RCC 7860 (cell line): Measurements from ENCODE around the gene VPS29.

Experiments
- DNase-seq: peaks from one replicate; pipeline ENCODE4 v3.0.0-alpha.2; 2015; ENCODE audit warnings: low spot score
- FAIRE-seq: peaks from 2 replicates; lab custom pipeline; 2012; peaks lifted over from hg19 to GRCh38; lab: Jason Lieb, UNC

Gene VPS29

DNA sequence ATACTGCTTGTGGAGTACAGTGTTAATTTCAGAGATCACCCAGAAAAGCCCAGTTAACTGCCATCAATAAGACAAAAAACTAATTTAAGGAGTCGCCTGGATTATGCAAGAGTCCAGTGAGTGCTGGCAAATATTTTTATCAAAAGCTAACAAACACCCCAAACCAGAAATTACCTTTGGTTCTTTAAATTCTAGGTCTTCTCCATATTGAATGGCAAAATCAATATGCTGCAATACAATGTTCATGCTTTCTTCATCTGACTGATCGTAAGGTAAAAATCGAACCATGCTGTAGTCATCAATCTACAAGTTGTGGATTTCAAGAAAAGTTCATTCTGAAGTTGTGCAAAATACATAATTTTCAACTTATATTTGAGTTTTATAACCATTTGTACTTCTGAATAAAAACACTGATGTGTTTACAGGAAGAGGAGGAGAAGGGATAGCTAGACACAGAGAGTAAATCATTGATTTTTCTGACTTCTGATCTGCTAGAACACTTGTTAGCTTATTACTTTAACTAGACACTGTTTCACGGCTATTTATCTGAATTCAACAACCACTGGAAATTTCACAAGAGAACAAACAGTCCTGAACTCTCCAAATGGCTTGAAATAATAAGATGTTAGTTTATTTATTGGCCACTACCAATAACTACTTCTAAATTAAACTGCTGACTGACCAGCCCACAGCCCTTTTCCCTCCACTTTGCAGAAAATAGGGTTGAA, 48.2 kb downstream of the VPS29 start:
- FAIRE-seq (no peak), DNase-seq (no peak)

DNA sequence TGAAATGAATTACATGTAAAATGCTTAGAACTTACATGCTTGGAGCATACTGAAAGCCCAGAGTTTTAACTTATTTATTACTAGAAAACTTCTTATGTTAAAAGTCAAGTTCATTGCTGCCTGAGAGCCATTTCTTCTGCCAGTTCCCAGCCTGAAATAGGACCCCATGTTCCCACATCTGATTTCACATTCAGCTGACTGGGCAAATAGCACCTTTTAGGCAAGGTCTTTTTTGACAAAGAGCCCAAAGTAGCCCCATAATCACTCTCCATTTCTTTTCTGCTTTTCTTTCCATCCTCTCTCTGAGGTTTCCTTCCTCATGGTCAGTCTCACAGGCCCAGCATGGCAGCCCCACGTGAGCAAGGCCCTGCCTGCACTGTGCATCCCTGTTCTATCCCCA, 50.6 kb downstream of the VPS29 start:
- FAIRE-seq (no peak), DNase-seq (no peak)

- peak; percentile 50 for FAIRE-seq
Observed at GRCh38 chr12:110449799-110450497, 52.0 kb downstream of the VPS29 start, which contains the start of gene ARPC3. TSS of gene ARPC3 (minus strand) at chr12:110450337. CDS start at chr12:110450260, 77 bp downstream.

DNA sequence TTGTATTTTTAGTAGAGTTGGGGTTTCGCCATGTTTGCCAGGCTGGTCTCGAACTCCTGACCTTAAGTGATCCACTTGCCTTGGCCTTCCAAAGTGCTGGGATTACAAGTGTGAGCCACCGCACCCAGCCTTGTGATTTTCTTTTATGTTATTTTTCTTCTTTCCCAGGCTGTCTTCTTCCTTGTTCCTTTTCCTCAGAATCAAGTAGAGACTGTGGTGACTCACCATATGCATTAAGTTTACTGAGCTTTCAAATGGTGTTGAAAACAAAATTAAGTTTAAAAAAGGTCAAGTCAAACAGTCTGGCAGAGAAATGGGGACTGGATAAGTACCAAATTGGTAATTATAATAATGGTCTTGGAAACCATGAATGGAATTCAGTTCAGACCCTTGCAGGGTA, 57.5 kb downstream of the VPS29 start:
- FAIRE-seq (no peak), DNase-seq (no peak)

More at GRCh38 chr12:110449799-110450497, 52.0 kb downstream of the VPS29 start, which contains the start of gene ARPC3:
- peak; percentile 99 for DNase-seq
